Spleen (tissue), 11 donors: ENCODE results near the gene RNF227. TPM values are rescaled to one million over a fixed set of nuclear protein-coding genes. Genes with fewer than 3 reads are reported as not detected.
"Not testable (repeated sequence)": the region's sequence is repeated elsewhere in the genome, so short reads cannot be mapped to it uniquely, and the experiment has no call there.

Source experiments
- DNase-seq: peaks from one replicate; pipeline ENCODE4 v3.0.0-alpha.2; 2020
- H3K27ac ChIP-seq, 8 donors: fragments of 200-600 bp; sonication (generic) in 7 of 8; 1 replicate in 4 of 8; 2 replicates in 4 of 8; pipeline versions ENCODE4 v1.5.0 to v1.8.0; 2016 to 2021; ENCODE audit warnings: inconsistent platforms in 4 of 8, mild to moderate bottlenecking in 4 of 8, moderate library complexity in 1 of 8
- H3K27me3 ChIP-seq, 7 donors: fragments of 200-600 bp; sonication (generic) in 6 of 7; replicated peaks in 1 of 7; 1 replicate in 4 of 7; 2 replicates in 3 of 7; pipeline versions ENCODE4 v1.5.0 to v1.8.0; 2016 to 2021; ENCODE audit warnings: inconsistent platforms in 3 of 7, mild to moderate bottlenecking in 1 of 7
- H3K36me3 ChIP-seq, 6 donors: fragments of 200-600 bp; sonication (generic) in 5 of 6; 1 replicate in 4 of 6; 2 replicates in 2 of 6; pipeline versions ENCODE4 v1.5.0 to v1.8.0; 2016 to 2021; ENCODE audit warnings: inconsistent platforms in 2 of 6
- H3K4me1 ChIP-seq, 6 donors: fragments of 200-600 bp; sonication (generic) in 5 of 6; 1 replicate in 3 of 6; 2 replicates in 3 of 6; pipeline versions ENCODE4 v1.5.0 to v1.8.0; 2016 to 2021; ENCODE audit warnings: inconsistent platforms in 3 of 6
- H3K4me3 ChIP-seq, 8 donors: fragments of 200-600 bp; sonication (generic) in 7 of 8; 1 replicate in 4 of 8; 2 replicates in 4 of 8; pipeline versions ENCODE4 v1.5.0 to v1.8.0; 2016 to 2021; ENCODE audit warnings: inconsistent platforms in 4 of 8, mild to moderate bottlenecking in 4 of 8, moderate library complexity in 2 of 8
- H3K9me3 ChIP-seq, 8 donors: fragments of 200-600 bp; sonication (generic) in 7 of 8; 1 replicate in 4 of 8; 2 replicates in 4 of 8; pipeline versions ENCODE4 v1.5.0 to v1.8.0; 2016 to 2021; ENCODE audit warnings: inconsistent platforms in 4 of 8
- CTCF ChIP-seq, 11 experiments: fragments of 200-600 bp in 7 of 11; fragments of 450-650 bp in 4 of 11; sonication (generic) in 4 of 11; IDR thresholded peaks in 8 of 11; conservative IDR thresholded peaks in 3 of 11; 1 replicate in 7 of 11; 2 replicates in 4 of 11; pipeline versions ENCODE4 v1.4.0 to v1.8.0; 2016 to 2021; ENCODE audit warnings: antibody characterized with exemption in 11 of 11, inconsistent platforms in 4 of 11, mild to moderate bottlenecking in 1 of 11
- POLR2A ChIP-seq, 3 donors: fragments of 450-650 bp; IDR thresholded peaks; one replicate each; pipeline ENCODE4 v1.5.1; 2017; ENCODE audit warnings: antibody characterized with exemption in 3 of 3, mild to moderate bottlenecking in 1 of 3
- POLR2AphosphoS5 ChIP-seq, 3 donors: sonication (generic); formaldehyde crosslinking; IDR thresholded peaks; one replicate each; pipeline ENCODE4 v1.5.1; 2017; ENCODE audit warnings: antibody characterized with exemption in 3 of 3
- WGBS, 5 donors: extraction: QIAGEN DNeasy Blood & Tissue Kit in 3 of 5; methylation state at CpG; one replicate each; pipeline versions ENCODE4 v1.1.5 to v1.1.7; 2013 to 2018; 5-methylcytosine and 5-hydroxymethylcytosine counted together
- intact Hi-C: fragments of 100-400 bp; cut with DNase I; formaldehyde crosslinking; loops from one replicate; pipeline ENCODE4 v1.15.0; 2023; ENCODE audit warnings: low total_unique reads
- polyA plus RNA-seq, 3 donors: library from polyadenylated mRNA; stranded (reverse); fragments of 200-250 nt; gene quantifications; one replicate each; pipeline ENCODE4 v1.2.1, GENCODE V29; 2013
- total RNA-seq, 7 donors: library from RNA; depleted of rRNA in 3 of 7; stranded (reverse); fragments of >200 nt in 3 of 7; fragmentation: NEBNext Ultra II Directional in 4 of 7; extraction: Animal tissue kit (Norgen Biotek cat#: 25700) in 4 of 7; gene quantifications; one replicate each; pipeline versions ENCODE4 v1.1.0 to v1.2.1, GENCODE V29; 2016 to 2021
- donor health status: healthy with polysubstance abuse.
- donor health status: DM: no; HTN: no; CAD: no; lungs with moderate emphysema.
- donor health status: DM: no; HTN: no; CAD: no.
- donor health status: Bipolar disorder and iron deficiency.
- donor health status: healthy.
- donor health status: DM: no; HTN: no; CAD: no.
- donor health status: DM: yes; HTN: yes; CAD: no.

Gene RNF227
- total and polyA plus RNA-seq, 10 donors, result 2.4 to 20.7 (median 3.6) TPM

GRCh38 chr17:7956228-7956965, 40.3 kb upstream of the RNF227 start:
- 74 to 91% (median 83%) methylated on average over 11 of the region's 11 CpGs for WGBS, 5 donors
- intact Hi-C loops, result no loop called here
- Histone ChIP-seq H3K4me3 (no peak overlapping the region), H3K9me3 (no peaks in the 10 kb centered on the region), H3K27ac (no peak overlapping the region), H3K27me3 (peaks cover 0 to 16% (median 5%) of the 10 kb centered on the region in 7 donors), H3K36me3 (no peaks in the 10 kb centered on the region), H3K4me1 (peaks cover 0 to 17% (median 0%) of the 10 kb centered on the region in 6 donors)
- no peak for TF ChIP-seq POLR2AphosphoS5 (IDR thresholded peaks at IDR 0.05)
- no peak for TF ChIP-seq CTCF (IDR thresholded peaks at IDR 0.05 in 8 of 11, conservative IDR thresholded peaks at IDR 0.05 in 3 of 11)
- TF ChIP-seq POLR2A (IDR thresholded peaks at IDR 0.05), result no peak
- no peak for DNase-seq

GRCh38 chr17:7955414-7956227, 39.5 kb upstream of the RNF227 start:
- Histone ChIP-seq H3K4me1 (peaks cover 0 to 23% (median 0%) of the 10 kb centered on the region in 6 donors), H3K9me3 (no peaks in the 10 kb centered on the region), H3K36me3 (no peaks in the 10 kb centered on the region), H3K4me3 (no peak overlapping the region), H3K27me3 (peaks cover 0 to 9% (median 3%) of the 10 kb centered on the region in 7 donors), H3K27ac (no peak overlapping the region)
- 77 to 89% (median 79%) methylated on average over 13 of the region's 13 CpGs for WGBS, 5 donors
- intact Hi-C loops, result no loop called here
- DNase-seq, result no peak
- TF ChIP-seq CTCF (IDR thresholded peaks at IDR 0.05 in 8 of 11, conservative IDR thresholded peaks at IDR 0.05 in 3 of 11) (no peak), POLR2A (IDR thresholded peaks at IDR 0.05) (no peak), POLR2AphosphoS5 (IDR thresholded peaks at IDR 0.05) (no peak)

GRCh38 chr17:7953266-7953665, 37.2 kb upstream of the RNF227 start:
- WGBS, 5 donors, result 93 to 97% (median 96%) methylated on average over 13 of the region's 13 CpGs
- H3K27ac ChIP-seq, DNase-seq, H3K27me3 ChIP-seq, H3K4me3 ChIP-seq, intact Hi-C loops, H3K9me3 ChIP-seq: not testable (repeated sequence)
- H3K4me1 ChIP-seq, result peaks cover 0 to 20% (median 0%) of the 10 kb centered on the region in 6 donors
- peaks cover 0 to 23% (median 13%) of the 10 kb centered on the region in 6 donors for H3K36me3 ChIP-seq

GRCh38 chr17:7951143-7951792, 35.2 kb upstream of the RNF227 start:
- no peak for TF ChIP-seq POLR2A (IDR thresholded peaks at IDR 0.05)
- no peak for TF ChIP-seq CTCF (IDR thresholded peaks at IDR 0.05 in 8 of 11, conservative IDR thresholded peaks at IDR 0.05 in 3 of 11)
- TF ChIP-seq POLR2AphosphoS5 (IDR thresholded peaks at IDR 0.05), result no peak
- Histone ChIP-seq H3K4me3 (no peak overlapping the region), H3K27ac (peak overlapping the region in 5 of 8 donors; percentile 30 to 60 (median 32)), H3K4me1 (peaks cover 0 to 18% (median 0%) of the 10 kb centered on the region in 6 donors), H3K9me3 (no peaks in the 10 kb centered on the region), H3K36me3 (peaks cover 0 to 43% (median 32%) of the 10 kb centered on the region in 6 donors), H3K27me3 (no peaks in the 10 kb centered on the region)
- no peak for DNase-seq
- WGBS, 5 donors, result 59 to 77% (median 70%) methylated on average over 5 of the region's 5 CpGs
- intact Hi-C loops, result no loop called here
